Measurements from ENCODE around the gene CKS1B.

CKS1B gene

GRCh38 chr1:154988058-154988954 lies 13.8 kb downstream of the CKS1B start:
- DNase-seq = no peak

GRCh38 chr1:154989195-154989860 lies 14.8 kb downstream of the CKS1B start:
- DNase-seq = no peak

GRCh38 chr1:154990276-154990675 lies 15.8 kb downstream of the CKS1B start:
- DNase-seq = no peak

- DNase-seq = peak; percentile 50 to 73
Observed at GRCh38 chr1:154992721-154993571, 18.5 kb downstream of the CKS1B start.

GRCh38 chr1:154993572-154994268 lies 19.2 kb downstream of the CKS1B start, which contains the start of gene LENEP:
LENEP (plus strand) TSS chr1:154993586; CDS start chr1:154993608, 22 bp downstream.
- no peak for DNase-seq

- no peak for DNase-seq
Observed at GRCh38 chr1:154994269-154994587, 19.7 kb downstream of the CKS1B start.

- DNase-seq = no peak
Observed at GRCh38 chr1:154994591-154994990, 20.1 kb downstream of the CKS1B start.

- peak; percentile 68 to 76 for DNase-seq
Observed at GRCh38 chr1:154995301-154995983, 21.0 kb downstream of the CKS1B start.

- DNase-seq = no peak
Observed at GRCh38 chr1:154996966-154997701, 22.7 kb downstream of the CKS1B start.

GRCh38 chr1:154998201-154998780 lies 23.8 kb downstream of the CKS1B start:
- DNase-seq = no peak

GRCh38 chr1:154998818-154999570 lies 24.5 kb downstream of the CKS1B start:
- DNase-seq = peak; percentile 97 to 98

- DNase-seq = peak; percentile 83 to 95
Observed at GRCh38 chr1:154999571-155000410, 25.3 kb downstream of the CKS1B start.

GRCh38 chr1:155000411-155000725 lies 25.9 kb downstream of the CKS1B start:
- no peak for DNase-seq

- DNase-seq = peak; percentile 98 to 100
Observed at GRCh38 chr1:155000726-155001424, 26.4 kb downstream of the CKS1B start.

- peak in 1 of 2 experiments; percentile 95 for DNase-seq
Observed at GRCh38 chr1:155001425-155001674, 26.9 kb downstream of the CKS1B start.

- peak; percentile 100 for DNase-seq
Observed at GRCh38 chr1:155001675-155002463, 27.4 kb downstream of the CKS1B start.

GRCh38 chr1:155002464-155003226 lies 28.2 kb downstream of the CKS1B start, which contains the start of gene ZBTB7B:
ZBTB7B (plus strand) TSS chr1:155002802; CDS start chr1:155014661, 11,859 bp downstream.
- peak; percentile 66 to 79 for DNase-seq
